Nephron progenitor cell (in vitro differentiated cells): ENCODE results near the gene NEU2.

Experiments used
- DNase-seq: peaks from one replicate; pipeline ENCODE4 v3.0.0; 2021
- H3K27ac Mint-ChIP-seq: 2 replicates; pipeline ENCODE4 v1.8.0; 2021; ENCODE audit warnings: mild to moderate bottlenecking, moderate library complexity, mixed read lengths
- H3K27me3 Mint-ChIP-seq: 2 replicates; pipeline ENCODE4 v1.8.0; 2021; ENCODE audit warnings: mild to moderate bottlenecking, low read depth, mixed read lengths; ENCODE audit not compliant: poor library complexity
- H3K36me3 Mint-ChIP-seq: 2 replicates; pipeline ENCODE4 v1.8.0; 2021; ENCODE audit warnings: low read depth, mixed read lengths
- H3K4me1 Mint-ChIP-seq: 2 replicates; pipeline ENCODE4 v1.8.0; 2021; ENCODE audit warnings: mixed read lengths
- H3K4me3 Mint-ChIP-seq: 2 replicates; pipeline ENCODE4 v1.8.0; 2021; ENCODE audit warnings: mild to moderate bottlenecking, moderate library complexity, mixed read lengths
- H3K9me3 Mint-ChIP-seq: 2 replicates; pipeline ENCODE4 v1.8.0; 2021; ENCODE audit warnings: mild to moderate bottlenecking, moderate library complexity, mixed read lengths
- TF ChIP-seq, protein P1 (sequence below): fragments of 200-600 bp; sonication (generic); IDR thresholded peaks from 2 replicates; pipeline ENCODE4 v1.5.0; 2021; ENCODE audit warnings: antibody characterized with exemption

The NEU2 gene

DNA sequence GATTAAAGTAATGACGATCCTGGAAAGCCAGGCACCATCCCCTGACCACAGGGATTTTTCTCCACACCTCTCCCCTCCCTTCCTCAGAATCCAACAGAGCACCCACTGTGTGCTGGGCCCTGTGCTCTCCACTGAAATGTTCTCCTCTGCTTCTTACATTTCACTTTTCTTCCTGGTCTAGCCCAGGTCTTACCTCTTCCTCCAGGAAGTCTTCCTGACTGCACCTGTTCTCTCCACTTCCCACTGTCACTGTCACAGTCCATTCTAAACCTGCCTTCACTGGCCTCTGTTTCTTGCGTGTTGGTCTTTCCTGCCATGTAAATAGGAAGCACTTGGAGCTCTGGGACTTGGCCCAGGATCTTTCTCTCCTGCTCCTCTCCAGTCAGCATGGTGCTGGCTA is 12.0 kb upstream of the NEU2 start:
- no peak overlapping the region for H3K27ac Mint-ChIP-seq
- H3K4me1 Mint-ChIP-seq, result no peaks in the 10 kb centered on the region
- H3K27me3 Mint-ChIP-seq, result peaks cover 12% of the 10 kb centered on the region
- no peak overlapping the region for H3K4me3 Mint-ChIP-seq
- H3K36me3 Mint-ChIP-seq, result no peaks in the 10 kb centered on the region
- H3K9me3 Mint-ChIP-seq, result no peaks in the 10 kb centered on the region
- TF ChIP-seq, protein P1, sequence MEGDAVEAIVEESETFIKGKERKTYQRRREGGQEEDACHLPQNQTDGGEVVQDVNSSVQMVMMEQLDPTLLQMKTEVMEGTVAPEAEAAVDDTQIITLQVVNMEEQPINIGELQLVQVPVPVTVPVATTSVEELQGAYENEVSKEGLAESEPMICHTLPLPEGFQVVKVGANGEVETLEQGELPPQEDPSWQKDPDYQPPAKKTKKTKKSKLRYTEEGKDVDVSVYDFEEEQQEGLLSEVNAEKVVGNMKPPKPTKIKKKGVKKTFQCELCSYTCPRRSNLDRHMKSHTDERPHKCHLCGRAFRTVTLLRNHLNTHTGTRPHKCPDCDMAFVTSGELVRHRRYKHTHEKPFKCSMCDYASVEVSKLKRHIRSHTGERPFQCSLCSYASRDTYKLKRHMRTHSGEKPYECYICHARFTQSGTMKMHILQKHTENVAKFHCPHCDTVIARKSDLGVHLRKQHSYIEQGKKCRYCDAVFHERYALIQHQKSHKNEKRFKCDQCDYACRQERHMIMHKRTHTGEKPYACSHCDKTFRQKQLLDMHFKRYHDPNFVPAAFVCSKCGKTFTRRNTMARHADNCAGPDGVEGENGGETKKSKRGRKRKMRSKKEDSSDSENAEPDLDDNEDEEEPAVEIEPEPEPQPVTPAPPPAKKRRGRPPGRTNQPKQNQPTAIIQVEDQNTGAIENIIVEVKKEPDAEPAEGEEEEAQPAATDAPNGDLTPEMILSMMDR, result no peak
- no peak for DNase-seq

DNA sequence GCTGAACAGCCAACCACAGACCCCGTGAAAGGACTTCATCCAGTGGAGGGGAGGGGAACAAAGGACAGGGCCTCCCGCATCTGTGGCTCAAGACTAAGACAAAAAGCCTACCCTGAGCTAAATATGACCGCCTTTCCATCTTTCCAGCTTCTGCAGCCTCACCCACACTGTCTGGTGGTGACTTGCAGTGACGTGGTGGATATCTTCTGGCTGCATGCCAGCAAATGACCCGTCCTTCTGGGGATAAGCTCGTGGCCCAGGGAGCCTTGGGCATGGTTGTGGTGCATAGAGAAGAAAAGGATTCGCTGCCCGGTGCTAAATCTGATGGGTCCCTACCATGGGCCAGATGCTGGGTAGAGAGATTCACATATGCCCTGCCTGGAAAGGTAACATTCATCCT is 10.7 kb upstream of the NEU2 start:
- H3K4me3 Mint-ChIP-seq, result no peak overlapping the region
- H3K27ac Mint-ChIP-seq, result no peak overlapping the region
- TF ChIP-seq, protein P1, result no peak
- no peaks in the 10 kb centered on the region for H3K36me3 Mint-ChIP-seq
- DNase-seq, result no peak
- H3K27me3 Mint-ChIP-seq, result peaks cover 8% of the 10 kb centered on the region
- no peaks in the 10 kb centered on the region for H3K4me1 Mint-ChIP-seq
- no peaks in the 10 kb centered on the region for H3K9me3 Mint-ChIP-seq

DNA sequence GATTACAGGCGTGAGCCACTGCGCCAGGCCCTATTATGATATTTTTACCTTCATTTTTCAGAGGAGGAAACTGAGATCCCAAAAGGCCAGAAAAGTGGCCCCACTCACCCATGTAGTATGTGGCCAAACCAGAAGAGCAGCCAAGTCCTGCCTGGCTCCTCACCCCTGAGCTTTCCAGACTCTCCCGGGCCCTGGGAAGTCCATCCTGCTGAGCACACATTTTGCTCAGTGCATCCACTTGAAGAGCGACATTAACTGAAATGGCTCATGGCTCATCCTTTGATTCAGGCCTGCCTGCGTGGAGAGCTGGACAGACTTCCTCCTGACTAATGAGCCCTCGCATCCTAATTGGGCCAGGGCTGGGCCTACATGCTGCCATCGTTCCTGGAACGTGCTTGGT is 9.9 kb upstream of the NEU2 start:
- Mint-ChIP-seq H3K36me3 (no peaks in the 10 kb centered on the region), H3K4me3 (no peak overlapping the region), H3K9me3 (no peaks in the 10 kb centered on the region), H3K27ac (no peak overlapping the region), H3K27me3 (peaks cover 8% of the 10 kb centered on the region), H3K4me1 (no peaks in the 10 kb centered on the region)
- DNase-seq, result no peak
- TF ChIP-seq, protein P1, result no peak

DNA sequence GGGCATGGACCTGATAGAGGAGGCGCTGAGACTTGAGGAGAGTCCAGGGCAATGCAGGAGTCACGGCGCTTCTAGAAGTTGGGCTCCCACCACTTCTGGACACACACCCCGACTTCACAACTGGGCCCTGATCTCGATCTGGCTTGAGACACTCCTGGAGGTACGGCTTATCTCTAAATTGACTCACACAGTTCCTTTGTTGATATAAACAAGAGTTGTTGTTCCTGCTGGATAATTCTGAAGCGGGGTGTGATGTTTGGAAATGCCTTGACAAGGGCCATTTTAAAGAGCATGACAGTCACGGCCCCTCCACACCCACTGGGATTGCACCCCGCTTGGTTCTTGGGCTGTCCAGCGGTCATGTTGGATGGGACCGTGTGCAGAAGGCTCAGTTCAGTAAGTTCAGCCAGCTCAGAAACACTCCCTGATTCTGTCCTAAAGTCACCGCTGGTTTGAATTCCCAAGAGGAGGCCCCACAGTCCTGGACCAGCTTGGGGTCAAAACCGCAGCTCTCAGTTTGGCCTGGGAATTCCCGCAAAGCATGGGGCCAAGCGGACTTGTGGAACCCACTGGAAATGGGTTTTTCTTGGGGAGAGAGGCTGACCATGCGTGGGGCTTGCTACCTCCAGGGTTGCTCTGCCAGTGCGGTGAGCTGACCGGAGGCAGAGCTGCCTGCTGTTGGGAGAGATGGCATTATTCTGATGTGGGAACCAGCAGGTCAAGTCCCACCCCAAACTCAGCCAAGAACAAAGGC is 9.3 kb upstream of the NEU2 start:
- Mint-ChIP-seq H3K4me1 (no peaks in the 10 kb centered on the region), H3K36me3 (no peaks in the 10 kb centered on the region), H3K27ac (no peak overlapping the region), H3K27me3 (peaks cover 3% of the 10 kb centered on the region), H3K9me3 (no peaks in the 10 kb centered on the region), H3K4me3 (no peak overlapping the region)
- TF ChIP-seq, protein P1, result no peak
- DNase-seq, result no peak

DNA sequence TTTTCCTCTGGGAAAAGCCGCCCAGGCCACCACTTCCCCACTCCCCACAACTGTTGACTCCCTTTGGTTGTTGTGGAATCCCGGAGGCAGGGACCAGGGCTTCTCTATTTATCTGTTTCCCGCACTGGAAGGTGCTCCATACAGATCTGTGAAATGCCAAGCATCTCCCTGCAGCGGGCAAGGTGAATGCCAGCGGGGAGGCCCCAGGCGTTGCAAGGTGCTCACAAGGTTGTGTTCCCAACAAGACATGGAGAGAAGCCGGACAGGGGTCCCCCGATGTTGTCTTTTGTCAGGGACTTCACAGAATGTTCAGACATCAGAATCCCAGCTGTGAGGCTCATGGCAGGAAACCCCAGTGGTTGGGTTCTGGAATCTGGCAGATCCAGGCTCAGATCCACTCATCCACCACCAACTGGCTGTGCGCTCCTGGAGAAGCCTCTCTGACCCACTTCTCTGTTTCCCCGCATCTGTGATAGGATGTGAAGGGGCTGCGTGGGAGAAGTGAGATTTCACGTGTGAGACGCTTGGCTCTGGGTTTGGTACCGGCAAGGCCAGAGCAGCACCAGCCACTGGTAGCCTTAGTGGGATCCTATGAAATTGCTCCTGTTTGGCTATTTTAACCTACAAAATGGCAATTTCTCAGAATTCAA is 8.6 kb upstream of the NEU2 start:
- no peak overlapping the region for H3K4me3 Mint-ChIP-seq
- no peaks in the 10 kb centered on the region for H3K4me1 Mint-ChIP-seq
- H3K36me3 Mint-ChIP-seq, result no peaks in the 10 kb centered on the region
- H3K27me3 Mint-ChIP-seq, result peaks cover 3% of the 10 kb centered on the region
- no peak overlapping the region for H3K27ac Mint-ChIP-seq
- no peaks in the 10 kb centered on the region for H3K9me3 Mint-ChIP-seq
- DNase-seq, result no peak
- TF ChIP-seq, protein P1, result no peak

DNA sequence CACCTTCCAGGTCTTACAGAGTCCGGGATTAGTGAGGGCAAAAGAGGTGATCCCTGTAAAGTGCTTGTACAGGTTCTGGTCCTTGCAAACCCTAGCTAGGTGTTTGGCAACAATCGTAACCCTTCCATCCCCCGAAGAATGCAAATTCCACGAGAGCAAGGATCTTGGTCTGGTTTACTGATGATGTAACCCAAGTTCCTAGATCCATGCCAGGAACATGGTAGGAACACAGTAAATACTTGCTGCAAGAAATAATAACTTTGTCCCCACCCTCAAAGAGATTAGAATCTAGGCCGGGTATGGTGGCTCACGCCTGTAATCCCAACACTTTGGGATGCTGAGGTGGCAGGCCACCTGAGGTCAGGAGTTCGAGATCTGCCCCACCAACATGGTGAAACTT is 6.8 kb upstream of the NEU2 start:
- no peak overlapping the region for H3K27ac Mint-ChIP-seq
- H3K4me1 Mint-ChIP-seq, result no peaks in the 10 kb centered on the region
- H3K4me3 Mint-ChIP-seq, result no peak overlapping the region
- no peak for DNase-seq
- no peaks in the 10 kb centered on the region for H3K36me3 Mint-ChIP-seq
- no peaks in the 10 kb centered on the region for H3K27me3 Mint-ChIP-seq
- TF ChIP-seq, protein P1, result no peak
- H3K9me3 Mint-ChIP-seq, result no peaks in the 10 kb centered on the region
